Measurements from ENCODE around the gene SLC9A3.

DNA sequence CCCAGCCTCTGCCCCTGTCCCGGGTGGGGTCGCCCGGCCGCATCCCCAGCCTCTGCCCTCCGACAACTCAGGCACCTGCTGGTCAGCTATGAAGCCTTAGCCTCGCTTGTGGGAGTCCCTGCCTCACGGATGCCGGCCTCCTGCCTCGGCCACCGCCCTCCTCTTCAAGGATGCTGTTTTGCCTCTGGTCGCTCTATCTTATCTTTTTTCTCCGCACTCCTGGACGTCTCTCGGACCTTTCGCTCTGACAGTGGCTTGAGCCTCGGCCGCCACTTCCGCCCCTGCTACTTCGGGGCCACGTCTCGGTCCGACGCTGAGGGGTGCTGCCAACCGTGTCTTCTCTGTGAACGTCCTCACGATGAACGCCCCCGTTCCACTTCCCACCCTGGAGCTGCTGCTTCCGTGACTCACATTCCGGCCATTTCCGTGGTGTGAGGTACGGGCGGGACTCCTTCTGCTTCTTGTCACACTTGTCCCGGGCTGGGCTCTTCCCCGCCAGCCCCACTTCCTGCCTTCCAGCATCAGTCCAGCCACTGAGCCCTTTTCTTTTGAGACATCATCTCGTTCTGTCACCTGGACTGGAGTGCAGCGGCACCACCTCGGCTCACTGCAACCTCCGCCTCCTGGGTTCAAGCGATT lies 26.3 kb downstream of the SLC9A3 start:
- TF ChIP-seq GATA2 (IDR thresholded peaks at IDR 0.05; ENCODE audit: low read depth, low read length): no peak
- no peak for TF ChIP-seq GATA3 (IDR thresholded peaks at IDR 0.05; ENCODE audit: low read depth, low read length)

Data from SH-SY5Y (cell line).